HG02610 (cell line): ENCODE data around the gene SDS.

Experiments used
- ATAC-seq: cut with Tn5 transposase; IDR thresholded peaks from one replicate; pipeline ENCODE4 v1.9.1; 2021; ENCODE audit warnings: mild to moderate bottlenecking, moderate library complexity; ENCODE audit not compliant: unreplicated experiment

The SDS gene

DNA sequence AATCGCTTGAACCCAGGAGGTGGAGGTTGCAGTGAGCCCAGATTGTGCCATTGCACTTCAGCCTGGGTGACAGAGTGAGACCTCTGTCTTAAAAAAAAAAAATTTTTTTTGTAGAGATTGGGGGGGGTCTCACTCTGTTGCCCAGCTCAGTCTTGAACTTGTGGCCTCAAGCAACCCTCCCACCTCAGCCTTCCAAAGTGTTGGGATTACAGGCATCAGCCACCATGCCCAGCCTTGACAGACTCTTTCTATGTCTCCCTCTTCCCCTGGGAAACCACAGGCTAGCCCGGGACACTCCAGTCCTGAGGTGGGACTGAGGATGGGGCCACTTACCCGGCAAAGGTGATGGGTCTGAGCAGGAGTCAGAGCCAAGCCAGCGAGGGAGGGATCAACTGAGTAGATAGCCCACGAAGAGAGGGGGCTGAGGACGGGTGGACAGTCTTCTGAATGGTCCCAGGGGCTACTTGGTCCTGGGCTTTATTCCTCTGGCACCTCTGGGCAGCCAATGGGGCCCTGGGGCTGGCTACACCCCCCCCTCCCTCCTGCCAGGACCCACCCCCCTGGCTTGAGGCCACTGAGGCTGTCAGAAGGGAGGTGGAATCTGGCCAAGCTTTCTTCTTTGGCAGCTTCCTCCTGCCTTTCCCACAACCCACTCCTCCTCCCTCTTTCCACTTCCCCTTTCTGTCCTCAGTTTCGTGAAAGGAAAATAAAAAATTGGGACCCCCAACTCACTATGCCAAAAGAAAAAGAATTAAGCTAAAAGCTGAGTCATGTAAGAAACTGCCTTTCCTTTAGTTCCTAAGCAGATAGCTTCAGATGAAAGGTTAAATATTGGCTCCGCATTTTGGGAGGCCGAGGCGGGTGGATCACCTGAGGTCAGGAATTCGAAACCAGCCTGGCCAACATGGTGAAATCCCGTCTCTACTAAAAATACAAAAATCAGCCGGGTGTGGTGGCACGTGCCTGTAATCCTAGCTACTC is at the start of gene SDS:
SDS (minus strand) TSS at position 453 of the 981 bp plus-strand sequence. CDS start 4,179 bp downstream, outside the sequence.
- ATAC-seq = no peak

DNA sequence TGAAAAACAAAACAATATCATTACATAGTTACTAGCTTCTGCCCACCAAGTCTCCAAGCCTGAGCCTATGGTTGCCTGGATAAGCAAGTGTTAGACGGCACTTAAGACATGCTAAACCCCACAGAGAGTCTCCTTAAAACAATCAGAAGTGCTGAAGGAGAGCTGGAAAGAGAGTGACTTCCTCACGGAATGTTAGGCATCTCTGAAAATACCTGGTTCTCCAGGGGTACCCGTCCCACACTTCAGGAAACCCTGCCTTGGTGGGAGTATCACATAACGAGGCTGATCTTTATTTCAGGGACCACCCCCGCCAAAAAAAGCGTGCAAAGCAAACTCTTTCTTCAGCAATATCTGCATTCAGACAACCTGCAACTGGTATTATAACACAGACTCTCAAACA is 49.6 kb upstream of the SDS start:
- ATAC-seq = no peak

- ATAC-seq = no peak
Measured at GRCh38 chr12:113452458-113452857, 48.8 kb upstream of the SDS start.

DNA sequence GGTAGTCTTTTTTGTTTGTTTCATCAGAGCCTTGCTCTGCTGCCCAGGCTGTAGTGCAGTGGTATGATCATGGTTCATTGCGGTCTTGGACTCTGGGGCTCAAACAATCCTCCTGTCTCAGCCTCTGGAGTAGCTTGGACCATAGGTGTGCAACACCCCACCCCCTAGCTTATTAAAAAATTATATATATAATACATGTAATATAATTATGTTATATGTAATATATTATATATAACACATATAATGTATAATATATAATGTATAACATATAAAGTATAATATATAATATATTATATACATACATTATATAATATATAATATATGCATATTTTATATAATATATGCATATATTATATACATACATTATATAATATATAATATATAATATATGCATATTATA is 46.2 kb upstream of the SDS start:
- no peak for ATAC-seq

DNA sequence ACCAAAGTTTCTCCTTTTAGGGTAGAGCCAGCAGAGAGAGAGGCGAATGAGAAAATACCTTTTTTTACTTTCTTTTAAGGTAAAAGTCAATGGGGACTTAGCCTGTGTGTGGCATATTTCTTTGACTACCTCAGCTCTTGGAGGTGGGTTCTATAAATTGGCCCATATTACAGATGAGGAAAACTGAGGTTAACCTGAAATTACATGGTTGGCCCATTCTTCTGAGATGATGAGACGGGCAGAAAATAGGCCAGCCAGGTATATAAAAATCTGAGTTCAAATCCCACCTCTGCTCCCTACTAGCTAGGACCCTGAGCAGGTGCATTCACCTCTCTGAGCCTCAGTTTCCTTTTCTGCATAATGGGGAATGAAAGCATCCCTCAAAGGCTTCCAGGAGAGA is 45.6 kb upstream of the SDS start:
- no peak for ATAC-seq

GRCh38 chr12:113448873-113449272 is 45.2 kb upstream of the SDS start:
- no peak for ATAC-seq

DNA sequence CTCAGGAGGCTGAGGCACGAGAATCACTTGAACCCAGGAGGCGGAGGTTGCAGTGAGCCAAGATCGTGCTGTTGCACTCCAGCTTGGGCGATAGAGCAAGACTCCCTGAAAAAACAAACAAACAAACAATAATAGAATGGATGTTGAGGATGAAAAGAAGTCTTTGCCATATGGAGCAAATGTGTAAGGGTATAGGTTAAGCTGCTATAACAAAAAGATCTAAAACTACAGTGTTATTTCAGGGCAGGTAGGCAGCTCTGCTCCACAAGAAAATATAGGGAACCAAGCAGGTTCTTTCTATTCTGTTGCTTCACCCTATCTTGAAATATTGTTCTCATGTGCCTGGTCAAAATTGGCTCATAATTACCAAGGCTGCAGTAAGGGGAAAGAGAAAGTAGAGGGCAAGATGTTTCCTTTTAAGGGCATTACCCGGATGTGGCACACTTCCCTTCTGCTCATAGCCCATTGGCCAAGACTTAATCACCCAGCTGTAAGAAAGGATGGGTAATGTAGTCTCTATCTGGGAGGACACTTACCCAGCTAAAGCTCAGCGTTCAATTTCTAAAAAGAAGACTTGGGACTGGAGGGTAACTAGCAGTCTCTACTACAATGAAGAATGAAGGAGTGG is 42.0 kb upstream of the SDS start:
- ATAC-seq = no peak

- ATAC-seq = no peak
Measured at GRCh38 chr12:113443030-113443539, 39.4 kb upstream of the SDS start.

GRCh38 chr12:113440947-113441782 is 37.5 kb upstream of the SDS start:
- no peak for ATAC-seq

GRCh38 chr12:113440336-113440735 is 36.6 kb upstream of the SDS start:
- no peak for ATAC-seq

GRCh38 chr12:113439606-113440030 is 35.9 kb upstream of the SDS start:
- no peak for ATAC-seq

GRCh38 chr12:113439301-113439597 is 35.6 kb upstream of the SDS start:
- no peak for ATAC-seq

GRCh38 chr12:113438523-113439300 is 35.0 kb upstream of the SDS start:
- ATAC-seq = no peak

GRCh38 chr12:113437729-113438100 is 34.0 kb upstream of the SDS start:
- no peak for ATAC-seq

GRCh38 chr12:113436993-113437728 is 33.5 kb upstream of the SDS start:
- ATAC-seq = no peak

DNA sequence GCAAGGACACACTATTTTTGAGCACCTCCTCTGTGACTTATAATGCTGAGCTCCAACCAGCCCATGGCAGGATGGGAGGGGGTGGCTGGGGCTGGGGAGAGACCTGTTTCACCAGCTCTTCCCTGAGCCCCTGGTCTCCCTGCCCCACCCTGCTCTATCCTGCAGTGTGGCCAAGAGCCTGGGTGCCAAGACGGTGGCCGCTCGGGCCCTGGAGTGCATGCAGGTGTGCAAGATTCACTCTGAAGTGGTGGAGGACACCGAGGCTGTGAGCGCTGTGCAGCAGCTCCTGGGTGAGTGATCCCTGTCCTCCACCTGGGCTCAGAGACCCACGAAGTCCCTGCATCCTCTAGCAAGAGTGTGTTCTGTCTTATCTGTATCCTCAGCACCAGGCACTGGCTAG is 32.9 kb upstream of the SDS start:
- ATAC-seq = no peak

GRCh38 chr12:113435367-113435766 is 31.7 kb upstream of the SDS start:
- ATAC-seq = no peak

- ATAC-seq = no peak
Measured at GRCh38 chr12:113432986-113433385, 29.3 kb upstream of the SDS start.

DNA sequence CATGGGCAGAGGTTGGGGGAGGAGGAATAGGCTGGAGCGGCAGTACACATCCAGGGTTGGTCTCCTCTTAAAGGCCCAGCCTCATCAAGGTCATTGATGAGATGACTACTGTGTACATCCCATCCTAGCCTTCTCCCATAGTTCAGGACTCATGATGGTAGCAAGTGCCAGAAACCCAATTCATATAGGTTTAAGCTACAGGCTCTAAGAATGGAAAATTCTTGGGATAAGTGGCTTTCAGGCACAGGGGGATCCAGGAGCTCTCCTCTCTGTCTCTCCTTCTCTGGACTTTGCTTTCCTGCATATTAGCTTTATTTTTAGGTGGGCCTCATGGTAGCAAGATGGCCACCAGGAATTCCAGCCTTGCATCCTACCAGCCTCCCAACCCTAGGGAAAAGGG is 24.8 kb upstream of the SDS start:
- ATAC-seq = no peak

DNA sequence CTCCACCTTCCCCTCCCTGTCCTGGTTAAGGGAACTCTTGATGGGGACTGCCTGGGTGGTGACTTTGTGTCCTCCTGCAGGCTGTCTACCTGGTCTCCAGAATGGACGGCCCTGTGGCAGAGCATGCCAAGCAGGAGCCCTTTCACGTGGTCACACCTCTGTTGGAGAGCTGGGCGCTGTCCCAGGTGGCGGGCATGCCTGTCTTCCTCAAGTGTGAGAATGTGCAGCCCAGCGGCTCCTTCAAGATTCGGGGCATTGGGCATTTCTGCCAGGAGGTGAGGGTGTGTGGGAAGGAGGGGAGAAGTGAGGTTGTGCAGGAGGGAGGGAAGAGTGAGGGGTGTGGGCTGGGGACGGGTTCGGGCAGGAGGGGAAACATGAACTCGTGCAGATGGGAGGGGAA is 24.2 kb upstream of the SDS start:
- no peak for ATAC-seq
